Stimulated activated CD4-positive, alpha-beta T cell treated with anti-CD3 and anti-CD28 coated beads, Interleukin-1b, Interleukin-23, amount 100 ng/mL, for 24 hours (primary cell): ENCODE measurements around the gene PCDHGB1.
"Not testable (repeated sequence)": the region's sequence is repeated elsewhere in the genome, so short reads cannot be mapped to it uniquely, and the experiment has no call there.

ENCODE experiments used
- DNase-seq, 4 experiments: peaks; one replicate each; pipeline ENCODE4 v3.0.0-alpha.2; 2020; ENCODE audit warnings: low read depth in 4 of 4, low spot score in 1 of 4

PCDHGB1 gene

DNA sequence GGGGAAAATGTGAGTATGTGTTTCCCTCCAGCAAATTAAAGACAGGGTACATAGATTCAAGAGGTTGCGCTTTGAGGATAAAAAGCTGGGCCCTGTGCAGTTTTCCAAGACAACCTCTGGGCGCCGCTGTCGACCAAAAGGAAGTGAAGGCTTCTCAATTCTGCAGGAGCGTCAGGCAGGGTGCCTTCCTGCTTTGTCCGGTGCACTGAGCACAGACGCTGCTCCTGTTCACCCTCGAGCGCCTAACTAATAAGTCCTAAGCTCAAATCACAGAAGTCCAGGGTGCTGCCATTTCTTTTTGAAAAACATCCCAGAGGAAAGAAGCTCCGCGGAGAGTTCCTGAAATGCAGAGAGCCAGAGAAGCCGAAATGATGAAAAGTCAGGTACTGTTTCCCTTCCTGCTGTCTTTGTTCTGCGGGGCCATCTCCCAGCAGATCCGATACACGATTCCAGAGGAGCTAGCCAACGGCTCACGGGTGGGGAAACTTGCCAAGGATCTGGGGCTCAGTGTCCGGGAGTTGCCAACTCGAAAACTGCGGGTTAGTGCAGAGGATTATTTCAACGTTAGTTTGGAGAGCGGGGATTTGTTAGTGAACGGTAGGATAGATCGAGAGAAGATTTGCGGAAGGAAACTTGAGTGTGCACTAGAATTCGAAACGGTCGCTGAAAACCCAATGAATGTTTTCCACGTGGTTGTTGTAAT is at the start of gene PCDHGB1:
TSS of gene PCDHGB1 (plus strand) at position 183 of the 703 bp plus-strand sequence. CDS start at position 345, 162 bp downstream.
- no peak for DNase-seq

DNA sequence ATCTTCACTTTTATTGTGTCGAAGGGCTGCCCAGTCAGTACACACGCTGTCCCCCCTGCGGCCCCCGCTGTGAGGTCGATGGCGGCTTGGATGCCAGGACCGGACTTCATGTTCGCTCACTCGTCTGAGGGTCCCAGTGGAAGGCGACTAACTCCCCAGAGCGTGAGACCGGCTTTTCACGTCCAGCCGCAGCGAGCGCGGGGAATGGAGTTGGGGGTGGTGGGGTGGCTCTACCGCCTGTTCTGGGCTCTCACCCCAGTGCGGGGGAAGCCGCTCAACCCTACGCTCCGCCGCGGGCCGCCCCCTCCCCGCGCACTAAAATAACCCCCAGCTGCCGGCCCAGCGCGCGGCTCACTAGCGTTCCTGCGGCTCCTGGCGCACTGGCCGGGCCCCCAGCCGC is 46.1 kb upstream of the PCDHGB1 start, which contains the start of gene SLC25A2:
TSS of gene SLC25A2 (minus strand) at position 294 of the 400 bp plus-strand sequence. CDS start at position 110, 184 bp downstream.
- DNase-seq = no peak

DNA sequence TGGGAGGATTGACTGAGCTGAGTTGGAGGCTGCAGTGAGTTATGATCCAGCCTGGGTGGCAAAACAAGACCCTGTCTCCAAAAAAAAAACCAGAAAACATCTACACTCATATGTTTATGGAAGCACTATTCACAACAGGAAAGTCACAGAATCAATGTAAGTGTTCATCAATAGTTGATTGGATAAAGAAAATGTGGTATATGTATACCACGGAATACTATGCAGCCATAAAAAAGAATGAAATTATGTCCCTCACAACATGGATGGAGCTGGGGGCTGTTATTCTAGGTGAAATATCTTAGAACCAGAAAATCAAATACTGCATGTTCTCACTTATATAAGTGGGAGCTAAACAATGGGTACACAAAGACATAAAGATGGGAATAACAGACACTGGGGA is 43.3 kb upstream of the PCDHGB1 start:
- DNase-seq = no peak

DNA sequence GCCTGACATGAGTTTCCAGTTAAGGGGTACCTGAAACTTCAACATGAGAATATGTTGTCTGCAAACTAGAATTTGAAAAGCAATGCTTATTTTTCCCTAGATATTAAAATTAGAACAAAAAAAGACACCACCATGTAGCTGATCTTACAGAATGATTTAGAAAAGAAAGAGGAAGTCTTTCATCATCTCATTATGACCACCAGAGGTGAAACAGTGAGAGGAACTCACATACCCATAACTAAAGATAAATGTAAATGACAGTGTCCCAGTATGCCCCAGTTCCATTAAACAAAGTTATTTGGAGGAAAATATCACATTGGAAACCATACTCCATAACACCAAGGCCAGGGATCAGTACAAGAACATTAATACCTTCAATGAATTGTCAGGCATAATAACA is 36.2 kb upstream of the PCDHGB1 start:
- no peak for DNase-seq

DNA sequence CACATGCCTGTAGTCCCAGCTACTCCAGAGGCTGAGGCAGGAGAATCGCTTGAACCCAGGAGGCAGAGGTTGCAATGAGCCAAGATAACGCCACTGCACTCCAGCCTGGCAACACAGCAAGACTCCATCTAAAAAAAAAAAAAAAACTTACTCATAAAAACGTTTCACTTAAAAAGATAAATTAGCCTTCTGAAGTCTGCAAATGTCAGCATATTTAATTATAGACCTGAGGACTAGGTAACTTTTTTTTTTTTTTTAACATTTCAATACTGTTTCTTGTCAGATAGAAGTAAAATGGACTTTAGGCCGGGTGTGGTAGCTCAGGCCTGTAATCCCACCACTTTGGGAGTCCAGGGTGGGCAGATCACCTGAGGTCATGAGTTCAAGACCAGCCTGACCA is 32.9 kb upstream of the PCDHGB1 start:
- DNase-seq = not testable (repeated sequence)

DNA sequence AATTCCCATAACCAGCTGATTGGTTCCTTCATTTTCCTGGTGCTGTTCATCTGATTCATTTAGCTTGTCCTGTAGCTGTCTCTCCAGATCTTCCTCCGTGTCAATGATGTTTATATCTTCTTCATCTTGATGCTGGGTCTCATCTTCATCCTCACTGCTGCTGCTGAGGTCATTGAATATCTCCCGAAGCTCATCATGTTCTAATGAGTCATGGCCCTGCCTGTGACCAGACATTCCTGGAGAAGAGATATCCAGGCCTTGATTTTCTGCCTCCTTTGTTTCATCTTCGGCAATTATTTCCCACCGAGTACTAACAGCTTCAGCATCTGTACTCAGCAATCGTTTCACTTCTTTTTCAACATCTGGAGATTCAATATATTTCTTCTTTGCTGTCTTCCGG is 30.7 kb upstream of the PCDHGB1 start:
- no peak for DNase-seq

DNA sequence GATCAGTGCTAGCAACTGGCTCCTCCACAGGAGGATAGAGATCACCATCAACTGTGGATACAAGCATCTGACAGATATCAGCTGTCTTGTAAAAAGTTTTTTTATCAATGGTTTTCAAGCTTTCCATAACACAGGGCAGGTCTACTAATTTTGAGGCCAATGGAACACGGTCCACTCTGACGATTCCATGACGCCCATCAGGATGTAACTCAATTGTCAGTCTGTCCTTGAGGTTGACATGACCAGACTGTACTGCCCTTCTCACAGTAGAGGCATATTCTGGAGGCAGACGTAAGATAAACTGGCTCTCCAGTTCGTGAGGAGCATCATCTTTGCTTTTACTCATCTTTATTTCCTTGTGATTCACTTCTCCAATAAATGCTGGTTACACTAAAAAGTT is 30.2 kb upstream of the PCDHGB1 start:
- DNase-seq = no peak

DNA sequence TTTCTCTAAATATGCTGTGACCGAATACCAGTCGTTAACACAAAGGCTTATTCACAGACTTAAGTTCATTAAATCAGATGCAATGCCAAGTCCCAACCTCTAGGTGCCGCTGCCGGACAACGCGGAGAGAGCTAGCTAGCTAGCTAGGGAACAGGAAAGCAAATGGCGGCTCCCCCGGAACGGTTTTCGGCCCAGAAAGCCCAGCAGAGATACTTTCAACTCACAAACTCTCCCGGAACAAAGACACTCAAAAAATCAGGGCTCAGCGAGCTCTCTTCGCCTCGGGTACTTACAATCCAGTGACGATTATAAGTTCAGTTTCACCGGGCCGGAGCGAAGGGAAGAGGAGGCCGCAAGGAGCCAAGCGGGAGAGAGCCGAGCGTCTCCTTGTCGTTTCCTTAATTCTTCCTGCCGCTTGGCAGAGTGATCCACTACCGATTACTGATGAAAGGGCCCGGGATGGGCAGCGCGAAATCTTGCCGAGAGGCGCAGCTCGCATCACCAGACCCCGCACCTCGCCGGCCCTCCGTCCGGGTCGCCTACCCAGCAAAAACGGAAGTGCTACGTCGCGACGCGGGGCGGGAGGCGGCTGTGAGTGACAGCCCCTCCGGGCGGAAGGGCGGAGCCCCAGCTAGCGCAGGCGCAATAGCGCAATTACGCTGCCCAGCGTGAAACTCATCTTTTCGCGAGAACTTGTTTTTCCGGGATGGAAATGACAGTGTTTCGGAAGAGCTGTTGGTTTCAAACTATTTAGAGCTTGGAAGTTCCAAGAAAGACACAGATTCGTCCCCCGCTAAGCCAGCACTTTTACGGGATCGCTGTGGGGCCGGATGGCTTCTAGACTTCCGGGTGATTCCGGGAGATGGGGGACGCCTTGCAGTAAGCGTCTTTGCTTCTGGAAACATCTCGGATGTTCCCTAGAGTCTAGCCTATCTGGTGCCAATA is 29.4 kb upstream of the PCDHGB1 start, which contains the start of gene TAF7:
TSS of gene TAF7 (minus strand) at position 560 of the 945 bp plus-strand sequence. CDS start 740 bp downstream, outside the sequence.
- DNase-seq = peak; percentile 79 to 90 (median 84)

DNA sequence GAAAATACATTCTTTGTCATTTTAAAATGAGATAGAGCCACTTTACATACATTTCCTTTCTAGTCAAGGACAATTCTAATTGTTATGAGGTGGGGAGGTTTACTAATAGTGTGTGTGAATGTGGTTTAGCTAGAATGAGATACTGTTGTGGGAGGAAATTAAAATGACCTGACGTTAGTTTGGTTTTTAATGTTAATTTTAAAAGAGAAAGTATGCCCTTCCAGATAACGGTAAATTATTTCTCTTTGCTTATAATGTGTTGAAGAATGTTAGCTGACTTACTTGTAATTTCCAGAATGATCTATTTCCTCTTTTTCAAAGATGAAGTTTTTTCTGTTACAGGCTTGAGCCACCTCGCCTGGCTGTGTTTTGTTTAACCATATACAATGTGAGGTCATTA is 27.6 kb upstream of the PCDHGB1 start:
- no peak for DNase-seq

DNA sequence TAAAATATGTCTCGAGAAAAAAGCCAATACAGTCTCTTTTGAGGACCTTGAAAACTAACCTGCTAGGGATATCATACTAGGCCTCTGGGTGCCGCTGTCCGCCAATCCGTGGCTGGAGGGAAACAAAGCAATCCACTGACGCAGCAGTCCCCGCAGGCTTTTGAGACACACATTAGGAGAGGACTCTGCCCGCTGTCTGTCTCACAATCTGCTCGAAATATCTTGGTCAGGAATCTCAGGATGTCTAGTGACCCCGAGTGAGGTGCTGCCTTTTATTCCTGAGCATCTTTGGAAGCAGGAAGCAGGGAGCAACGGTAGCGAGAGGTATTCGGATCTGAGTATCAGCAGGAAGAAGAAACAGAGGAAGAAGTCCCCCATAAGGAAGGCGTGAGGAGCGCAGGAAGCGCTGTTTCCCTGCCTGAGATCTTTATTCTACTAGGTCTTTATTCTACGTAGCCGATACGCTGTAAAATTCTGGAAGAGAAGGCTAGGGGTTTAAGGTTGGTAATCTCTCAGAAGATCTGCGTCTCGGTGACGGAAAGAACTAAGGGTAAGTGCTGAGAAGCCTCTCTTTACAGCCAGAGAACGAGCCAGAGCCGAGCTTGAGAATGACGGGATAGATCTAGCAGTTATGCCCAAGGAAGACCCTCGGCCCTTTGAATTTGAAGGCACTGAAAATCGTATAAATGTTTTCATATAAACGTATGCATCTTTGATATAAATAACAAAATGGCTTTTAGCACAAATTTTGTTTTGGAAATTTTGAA is 23.6 kb upstream of the PCDHGB1 start:
- peak; percentile 13 to 53 (median 37) for DNase-seq

DNA sequence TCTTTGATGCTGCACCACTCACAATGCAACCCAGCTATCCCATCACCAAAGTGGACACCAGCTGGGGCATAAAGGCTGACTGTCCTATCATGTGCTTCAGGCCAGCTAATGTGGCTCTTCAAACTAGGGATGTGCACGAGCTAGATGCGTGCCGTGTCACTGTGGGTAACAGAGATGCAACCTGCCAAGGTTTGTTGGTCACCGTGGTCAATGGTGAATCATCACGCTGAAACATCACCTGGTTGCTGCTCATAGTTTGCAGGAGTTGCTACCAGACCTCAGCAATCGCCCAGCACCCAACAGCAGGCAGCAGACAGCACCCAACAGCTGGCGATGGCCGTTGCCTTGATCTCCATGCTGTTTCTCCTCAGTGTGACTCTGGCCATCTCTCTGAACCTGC is 21.7 kb upstream of the PCDHGB1 start:
- no peak for DNase-seq

DNA sequence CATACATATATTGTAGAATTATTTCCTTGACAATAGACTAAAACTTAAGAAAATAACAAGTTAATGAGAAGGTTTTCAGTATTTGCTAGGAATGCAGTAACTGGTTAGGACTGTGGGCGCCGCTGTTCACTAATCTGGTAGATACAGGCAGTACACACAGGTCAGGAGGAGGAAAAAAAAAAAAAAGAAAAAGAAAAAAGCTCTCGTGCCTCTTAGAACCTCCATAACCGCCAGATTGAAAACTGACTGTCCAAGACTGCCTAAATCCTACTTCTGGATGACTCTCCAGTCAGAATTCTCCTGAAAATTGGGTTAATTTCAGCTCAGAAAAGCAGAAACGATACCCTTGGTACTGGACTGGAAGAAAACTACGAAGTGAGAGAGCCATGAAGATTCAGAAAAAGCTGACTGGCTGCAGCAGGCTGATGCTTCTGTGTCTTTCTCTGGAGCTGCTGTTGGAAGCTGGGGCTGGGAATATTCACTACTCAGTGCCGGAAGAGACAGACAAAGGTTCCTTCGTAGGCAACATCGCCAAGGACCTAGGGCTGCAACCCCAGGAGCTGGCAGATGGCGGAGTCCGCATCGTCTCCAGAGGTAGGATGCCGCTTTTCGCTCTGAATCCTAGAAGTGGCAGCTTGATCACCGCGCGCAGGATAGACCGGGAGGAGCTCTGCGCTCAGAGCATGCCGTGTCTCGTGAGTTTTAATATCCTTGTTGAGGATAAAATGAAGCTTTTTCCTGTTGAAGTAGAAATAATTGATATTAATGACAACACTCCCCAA is 19.4 kb upstream of the PCDHGB1 start, which contains the start of gene PCDHGA1:
TSS of gene PCDHGA1 (plus strand) at position 216 of the 782 bp plus-strand sequence.
- DNase-seq = no peak

DNA sequence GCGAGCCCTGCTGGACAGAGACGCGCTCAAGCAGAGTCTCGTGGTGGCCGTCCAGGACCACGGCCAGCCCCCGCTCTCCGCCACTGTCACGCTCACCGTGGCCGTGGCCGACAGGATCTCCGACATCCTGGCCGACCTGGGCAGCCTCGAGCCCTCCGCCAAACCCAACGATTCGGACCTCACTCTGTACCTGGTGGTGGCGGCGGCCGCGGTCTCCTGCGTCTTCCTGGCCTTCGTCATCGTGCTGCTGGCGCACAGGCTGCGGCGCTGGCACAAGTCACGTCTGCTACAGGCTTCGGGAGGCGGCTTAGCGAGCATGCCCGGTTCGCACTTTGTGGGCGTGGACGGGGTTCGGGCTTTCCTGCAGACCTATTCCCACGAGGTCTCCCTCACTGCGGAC is 17.3 kb upstream of the PCDHGB1 start:
- DNase-seq = not testable (repeated sequence)

DNA sequence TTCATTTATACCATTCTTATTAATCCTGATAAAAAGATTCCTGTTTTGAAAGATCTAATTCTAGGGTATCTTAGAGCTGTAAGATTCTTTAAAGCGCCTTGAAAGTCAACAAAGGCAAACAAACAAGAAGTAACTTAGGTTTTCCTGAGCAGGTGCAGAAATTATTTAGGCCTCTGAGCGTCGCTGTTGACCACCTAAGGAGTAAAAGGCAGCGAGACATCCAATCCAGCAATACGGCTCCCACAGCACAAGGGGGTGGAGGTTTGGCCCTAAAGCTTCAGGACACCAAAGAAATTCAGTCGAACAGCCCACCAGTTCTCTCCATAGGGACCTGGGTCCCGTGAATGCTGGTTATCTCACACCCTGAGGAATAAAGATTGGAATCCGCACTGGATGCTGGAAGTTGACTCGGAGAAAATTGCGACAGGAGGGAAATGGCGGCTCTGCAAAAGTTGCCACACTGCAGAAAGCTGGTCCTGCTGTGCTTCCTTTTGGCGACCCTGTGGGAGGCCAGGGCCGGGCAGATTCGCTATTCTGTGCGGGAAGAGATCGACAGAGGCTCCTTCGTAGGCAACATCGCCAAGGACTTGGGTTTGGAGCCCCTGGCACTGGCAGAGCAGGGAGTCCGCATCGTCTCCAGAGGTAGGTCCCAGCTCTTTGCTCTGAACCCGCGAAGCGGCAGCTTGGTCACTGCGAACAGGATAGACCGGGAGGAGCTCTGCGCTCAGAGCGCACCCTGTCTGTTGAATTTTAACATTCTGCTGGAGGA is 11.2 kb upstream of the PCDHGB1 start, which contains the start of gene PCDHGA2:
TSS of gene PCDHGA2 (plus strand) at position 223 of the 769 bp plus-strand sequence.
- DNase-seq = no peak

DNA sequence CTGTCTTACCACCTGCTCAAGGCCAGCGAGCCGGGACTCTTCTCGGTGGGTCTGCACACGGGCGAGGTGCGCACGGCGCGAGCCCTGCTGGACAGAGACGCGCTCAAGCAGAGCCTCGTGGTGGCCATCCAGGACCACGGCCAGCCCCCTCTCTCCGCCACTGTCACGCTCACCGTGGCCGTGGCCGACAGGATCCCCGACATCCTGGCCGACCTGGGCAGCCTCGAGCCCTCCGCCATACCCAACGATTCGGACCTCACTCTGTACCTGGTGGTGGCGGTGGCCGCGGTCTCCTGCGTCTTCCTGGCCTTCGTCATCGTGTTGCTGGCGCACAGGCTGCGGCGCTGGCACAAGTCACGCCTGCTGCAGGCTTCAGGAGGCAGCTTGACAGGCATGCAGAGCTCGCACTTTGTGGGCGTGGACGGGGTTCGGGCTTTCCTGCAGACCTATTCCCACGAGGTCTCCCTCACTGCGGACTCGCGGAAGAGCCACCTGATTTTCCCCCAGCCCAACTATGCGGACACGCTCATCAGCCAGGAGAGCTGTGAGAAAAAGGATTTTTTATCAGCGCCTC is 9.0 kb upstream of the PCDHGB1 start:
- not testable (repeated sequence) for DNase-seq

DNA sequence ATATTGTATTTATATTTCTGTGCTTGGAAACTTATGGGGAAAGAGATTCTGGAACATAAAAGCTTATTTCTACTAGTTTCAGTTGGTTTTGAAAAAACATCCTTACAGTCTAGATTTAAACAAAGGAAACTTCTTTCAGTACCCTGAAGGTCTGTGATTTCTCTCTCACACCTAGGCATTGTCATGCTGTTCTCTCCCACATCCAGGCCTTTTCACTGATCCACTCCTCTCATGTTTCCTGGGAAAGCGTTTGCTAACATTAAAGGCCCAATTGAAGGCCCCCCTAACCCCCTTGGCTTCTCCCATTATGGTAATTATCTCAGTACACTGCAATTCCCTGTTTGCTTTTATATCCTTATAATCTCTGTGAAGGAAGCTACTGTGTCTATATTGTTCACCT is 7.1 kb upstream of the PCDHGB1 start:
- DNase-seq = no peak

DNA sequence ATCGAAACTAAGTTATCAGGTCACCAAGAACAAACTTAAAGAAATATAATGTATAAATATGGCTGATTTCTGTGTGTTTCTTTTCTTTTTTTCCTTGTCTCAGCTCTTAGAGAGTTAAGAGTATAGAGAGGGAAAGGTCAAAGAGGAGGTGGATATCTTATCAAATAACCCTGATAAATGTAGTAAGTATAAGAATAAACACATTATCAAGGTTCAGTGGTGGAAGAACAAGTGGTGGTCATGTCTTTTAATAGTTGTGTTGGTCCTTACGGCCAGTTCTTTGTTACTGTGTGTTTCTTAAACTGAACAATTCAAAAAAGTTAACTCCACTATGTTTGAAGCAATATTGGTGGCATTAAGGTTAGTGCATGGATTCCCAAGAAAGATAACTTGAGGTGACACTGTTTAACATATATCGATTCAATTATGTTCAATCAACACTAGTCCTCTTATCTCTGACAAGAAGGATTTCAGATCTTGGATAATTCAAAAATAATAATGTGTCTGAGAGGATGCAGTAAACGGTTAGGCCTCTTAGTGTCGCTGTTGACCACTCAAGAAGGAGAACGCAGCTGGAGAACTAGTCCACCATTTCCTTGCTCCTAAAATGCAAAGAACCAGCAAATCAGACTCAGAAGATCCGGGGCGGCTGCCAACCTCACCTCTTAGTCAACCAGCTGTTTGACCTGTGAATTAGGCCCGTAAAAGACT is 6.5 kb upstream of the PCDHGB1 start, which contains the start of gene PCDHGA3:
TSS of gene PCDHGA3 (plus strand) at position 588 of the 711 bp plus-strand sequence. CDS start 205 bp downstream, outside the sequence.
- no peak for DNase-seq

DNA sequence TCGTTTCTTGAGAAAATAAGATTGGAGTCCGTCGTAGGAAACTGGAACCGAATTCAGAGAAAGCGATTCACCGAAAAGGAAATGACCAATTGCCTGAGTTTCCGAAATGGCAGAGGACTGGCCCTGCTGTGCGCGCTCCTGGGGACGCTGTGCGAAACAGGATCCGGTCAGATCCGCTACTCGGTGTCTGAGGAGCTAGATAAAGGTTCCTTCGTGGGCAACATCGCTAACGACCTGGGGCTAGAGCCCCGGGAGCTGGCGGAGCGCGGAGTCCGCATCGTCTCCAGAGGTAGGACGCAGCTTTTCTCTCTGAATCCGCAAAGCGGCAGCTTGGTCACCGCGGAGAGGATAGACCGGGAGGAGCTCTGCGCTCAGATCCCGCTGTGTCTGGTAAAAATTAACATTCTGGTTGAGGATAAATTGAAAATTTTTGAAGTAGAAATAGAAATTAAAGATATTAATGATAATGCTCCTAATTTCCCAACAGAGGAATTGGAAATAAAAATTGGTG is 5.9 kb upstream of the PCDHGB1 start:
- no peak for DNase-seq
